Gastrocnemius medialis (tissue), 4 donors: Measurements from ENCODE around the gene TERT.

Experiments used
- CTCF ChIP-seq, 5 experiments: fragments of 450-650 bp in 3 of 5; fragments of 200-600 bp in 2 of 5; sonication (generic) in 2 of 5; IDR thresholded peaks in 4 of 5; conservative IDR thresholded peaks in 1 of 5; 1 replicate in 4 of 5; 2 replicates in 1 of 5; pipeline ENCODE4 v1.5.1; 2016 to 2019; ENCODE audit warnings: antibody characterized with exemption in 5 of 5, mild to moderate bottlenecking in 3 of 5, moderate library complexity in 3 of 5
- POLR2A ChIP-seq, 2 donors: fragments of 450-650 bp; IDR thresholded peaks; one replicate each; pipeline ENCODE4 v1.6.1; 2017; ENCODE audit warnings: antibody characterized with exemption in 2 of 2, mild to moderate bottlenecking in 2 of 2, moderate library complexity in 2 of 2

- TF ChIP-seq CTCF (IDR thresholded peaks at IDR 0.05 in 4 of 5, conservative IDR thresholded peaks at IDR 0.05 in 1 of 5) (no peak), POLR2A (IDR thresholded peaks at IDR 0.05) (no peak)
These were observed 42.9 kb downstream of the TERT start for GRCh38 chr5:1251678-1252580.
